Renal pelvis (tissue), 4 donors: ENCODE results near the gene CPD. TPM values are rescaled to one million over a fixed set of nuclear protein-coding genes. Genes with fewer than 3 reads are reported as not detected.
"Not testable (repeated sequence)": the region's sequence is repeated elsewhere in the genome, so short reads cannot be mapped to it uniquely, and the experiment has no call there.

Experiments used
- DNase-seq: peaks from one replicate; pipeline ENCODE4 v3.0.0-alpha.2; 2013
- polyA plus RNA-seq, 3 donors: library from polyadenylated mRNA; unstranded; fragments of 120-200 nt; gene quantifications; one replicate each; pipeline ENCODE4 v1.2.1, GENCODE V29; 2013; ENCODE audit not compliant: insufficient read length in 3 of 3

The CPD gene
- polyA plus RNA-seq, 3 donors: 86.8 to 91.6 (median 88.9) TPM

DNA sequence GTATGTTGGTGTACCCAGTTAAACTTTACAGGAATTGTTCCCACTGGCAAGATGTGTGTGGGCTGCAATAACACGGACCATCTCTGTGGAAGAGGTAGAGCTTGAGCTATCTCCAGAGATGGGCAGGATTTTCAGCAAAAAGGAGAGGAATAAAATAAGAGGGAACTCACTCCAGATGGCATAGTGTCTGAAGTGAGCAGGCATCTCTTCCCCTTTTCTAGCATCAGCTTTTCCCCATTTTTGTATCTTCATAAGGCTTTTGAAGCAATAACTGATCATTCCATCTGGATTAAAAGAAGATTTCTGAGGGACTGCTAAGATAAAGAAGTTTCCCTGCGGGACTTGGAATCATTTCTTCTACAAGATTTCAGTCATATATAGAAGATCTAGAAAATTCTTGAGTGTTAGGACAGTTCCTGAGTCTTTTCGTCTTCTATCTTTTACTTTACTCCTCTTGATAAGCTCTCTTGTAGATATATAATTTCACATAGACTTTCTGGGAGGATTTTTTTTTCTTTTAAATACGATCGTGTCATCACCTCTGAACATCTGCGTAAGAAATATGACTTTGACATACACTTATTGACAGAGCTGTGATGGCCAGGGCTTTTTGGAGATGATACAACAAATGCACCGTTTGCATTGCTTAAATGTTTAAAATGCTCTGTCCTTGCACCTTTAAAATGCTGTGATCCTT lies 2.1 kb downstream of the CPD start:
- no peak for DNase-seq

DNA sequence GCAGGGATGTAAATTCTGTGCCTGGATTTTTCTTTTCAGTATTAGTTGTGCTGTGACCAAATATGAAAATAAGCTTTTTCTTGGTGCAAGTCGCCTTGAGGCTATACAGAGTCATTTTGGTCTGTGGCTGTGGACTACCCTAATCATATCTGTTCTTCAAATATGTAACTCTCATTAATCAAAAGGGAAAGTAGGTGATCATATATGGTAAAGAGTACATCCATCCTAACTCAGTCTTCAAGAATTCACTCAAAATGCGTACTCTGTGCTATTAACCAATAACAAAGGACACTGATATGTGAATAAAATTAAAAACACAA lies 2.6 kb downstream of the CPD start:
- DNase-seq: no peak

DNA sequence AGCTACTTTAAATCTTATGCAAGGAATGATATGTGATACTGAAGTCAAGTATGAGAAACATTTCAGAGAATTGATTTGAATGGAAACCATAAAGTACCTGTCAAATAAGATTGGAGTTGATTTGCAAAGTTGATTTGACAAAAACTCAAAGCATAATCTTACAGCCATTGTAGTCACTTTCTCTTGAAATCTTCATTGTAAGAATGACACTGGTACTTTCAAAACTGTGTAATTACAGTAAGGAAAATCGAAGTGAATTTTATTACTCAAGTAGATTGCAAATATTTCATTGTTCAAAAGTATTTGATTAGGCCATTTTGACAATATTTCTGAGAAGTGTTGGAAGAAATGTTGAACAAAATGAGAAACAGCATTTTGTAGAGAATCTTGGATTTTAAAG lies 3.6 kb downstream of the CPD start:
- no peak for DNase-seq

DNA sequence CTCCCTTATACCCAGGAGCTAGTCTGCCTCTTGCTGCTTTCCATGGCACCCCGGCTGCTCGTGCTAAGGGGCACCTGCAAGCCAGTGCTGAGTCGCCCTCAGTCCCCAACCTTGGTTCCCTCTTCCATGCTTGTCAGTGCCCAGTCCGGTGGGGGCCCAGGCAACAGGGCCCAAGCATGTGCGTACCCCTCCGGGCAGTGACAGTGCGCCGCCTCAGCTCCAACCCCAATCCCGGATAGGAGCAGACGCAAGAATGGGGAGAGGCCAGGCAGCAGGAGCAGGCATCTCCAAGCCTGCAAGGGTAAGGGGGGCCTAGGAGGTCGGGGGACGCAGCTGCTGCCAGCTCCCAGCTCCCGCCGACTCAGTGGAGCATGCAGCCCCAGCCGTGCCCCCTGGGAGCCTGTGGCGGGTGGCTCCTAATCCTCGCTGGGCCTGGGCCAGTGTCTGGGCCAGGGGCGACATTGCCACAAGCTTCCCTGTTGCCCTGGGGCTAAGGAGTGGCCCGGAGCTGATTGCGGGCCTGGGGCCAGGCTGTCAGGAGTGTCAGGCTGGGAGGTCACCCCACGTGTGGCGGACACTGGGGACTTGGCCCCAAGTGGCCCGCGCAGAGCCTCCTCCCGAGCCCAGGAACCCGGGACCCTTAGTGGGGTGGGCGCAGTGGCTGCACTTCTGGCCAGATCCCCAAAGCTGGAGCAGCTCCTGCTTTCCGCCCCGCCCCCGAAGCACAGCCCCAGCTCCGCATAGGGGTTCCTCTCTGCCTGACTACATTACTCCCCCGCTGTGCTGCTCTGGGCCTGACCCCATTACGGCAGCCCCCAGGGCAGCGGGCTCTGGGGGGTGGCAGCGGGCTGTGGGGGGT lies 9.8 kb downstream of the CPD start:
- no peak for DNase-seq

DNA sequence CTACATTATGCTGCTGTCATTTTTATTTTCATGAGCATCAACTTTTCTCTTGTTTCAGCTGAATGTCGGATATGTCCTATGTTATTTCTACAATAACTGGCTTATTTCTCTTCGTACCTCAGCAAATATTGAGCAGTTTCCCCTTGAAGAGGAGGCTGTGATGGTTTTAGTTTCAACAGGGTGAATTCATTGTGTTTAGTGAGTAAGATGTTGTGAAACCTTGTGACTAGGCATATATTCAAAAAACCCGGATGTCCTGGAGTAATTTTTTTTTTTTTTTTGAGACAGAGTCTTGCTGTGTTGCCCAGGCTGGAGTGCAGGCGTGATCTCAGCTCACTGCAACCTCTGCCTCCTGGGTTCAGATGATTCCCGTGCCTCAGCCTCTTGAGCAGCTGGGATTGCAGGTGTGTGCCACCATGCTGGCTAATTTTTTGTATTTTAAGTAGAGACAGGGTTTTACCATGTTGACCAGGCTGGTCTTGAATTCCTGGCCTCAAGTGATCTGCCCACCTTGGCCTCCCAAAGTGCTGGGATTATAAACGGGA lies 11.1 kb downstream of the CPD start:
- DNase-seq: no peak

DNA sequence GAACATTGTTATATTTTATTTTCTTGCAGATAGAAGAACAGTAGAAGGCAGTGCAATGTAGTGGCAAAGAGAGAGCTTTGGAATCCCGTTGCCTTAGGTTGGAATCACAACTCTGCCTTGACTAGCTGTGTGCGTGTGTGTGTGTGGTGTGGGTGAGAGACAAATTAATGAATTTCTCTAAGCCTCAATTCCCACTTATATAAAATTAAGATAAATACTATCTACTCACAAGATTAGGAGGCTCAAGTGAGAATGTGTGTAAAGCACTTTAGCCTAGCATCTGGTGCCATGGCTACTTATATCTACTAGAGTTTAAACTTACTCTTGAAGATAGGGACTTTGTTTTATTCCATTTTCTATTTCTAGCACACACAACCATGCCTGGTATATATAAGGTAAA lies 12.8 kb downstream of the CPD start:
- DNase-seq: no peak

DNA sequence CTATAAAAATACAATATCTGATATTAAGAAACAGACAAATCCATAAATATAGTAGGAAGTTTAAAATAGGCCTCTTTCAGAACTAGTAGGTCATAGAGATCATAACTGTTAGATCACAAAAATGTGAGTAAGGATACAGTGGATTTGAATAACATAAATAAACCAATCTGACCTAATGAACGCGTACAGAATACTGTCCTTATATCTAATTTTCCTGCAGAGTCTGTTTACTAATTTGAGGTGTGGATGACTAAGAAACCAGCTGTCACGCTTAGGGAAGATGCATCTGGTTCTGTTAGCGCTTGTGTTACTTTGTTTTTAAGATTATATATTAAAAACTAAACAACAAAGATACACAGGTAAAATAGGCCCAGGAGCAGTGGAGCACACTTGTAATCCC lies 14.8 kb downstream of the CPD start:
- DNase-seq: no peak

DNA sequence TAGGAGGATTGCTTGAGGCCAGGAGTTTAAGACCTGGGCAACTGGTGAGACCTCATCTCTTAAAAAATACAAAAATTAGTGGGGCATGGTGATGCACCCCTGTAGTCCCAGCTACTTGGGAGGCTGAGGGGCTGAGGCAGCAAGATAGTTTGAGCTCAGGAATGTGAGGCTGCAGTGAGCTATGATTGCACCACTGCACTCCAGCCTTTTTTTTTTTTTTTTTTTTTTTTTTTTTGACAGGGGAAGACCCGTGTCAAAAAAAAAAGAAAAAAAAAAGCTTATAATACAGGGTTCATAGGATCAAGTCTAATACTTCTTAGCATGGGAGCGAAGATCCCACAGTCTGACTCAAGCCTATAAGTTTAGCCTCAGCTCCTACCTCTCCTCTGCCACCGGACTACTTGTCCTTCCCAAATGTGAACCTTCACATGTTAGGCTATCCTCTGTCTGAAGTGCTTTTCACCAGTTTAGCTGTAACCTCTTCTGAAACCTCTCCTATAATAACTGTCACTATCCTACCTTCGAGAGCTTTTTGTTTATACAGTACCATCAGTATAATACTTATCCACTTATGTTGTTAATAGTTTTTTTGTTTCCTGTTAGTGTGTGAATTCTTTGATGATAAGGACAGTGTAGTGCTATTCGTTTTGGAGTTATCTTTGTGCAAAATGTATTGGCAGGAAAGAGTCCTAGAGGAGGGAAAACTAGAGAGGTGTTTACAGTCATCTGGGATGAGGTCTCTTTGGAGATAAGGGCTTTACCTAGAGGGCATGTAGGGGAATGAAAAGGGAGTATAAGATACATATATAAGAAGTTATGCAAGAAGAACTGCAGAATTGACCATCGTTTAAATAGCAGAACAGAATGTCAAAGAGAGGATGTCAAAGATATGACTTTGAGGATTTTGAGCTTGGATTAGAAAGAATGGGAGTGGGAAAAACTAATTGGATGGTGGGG lies 15.5 kb downstream of the CPD start:
- no peak for DNase-seq

DNA sequence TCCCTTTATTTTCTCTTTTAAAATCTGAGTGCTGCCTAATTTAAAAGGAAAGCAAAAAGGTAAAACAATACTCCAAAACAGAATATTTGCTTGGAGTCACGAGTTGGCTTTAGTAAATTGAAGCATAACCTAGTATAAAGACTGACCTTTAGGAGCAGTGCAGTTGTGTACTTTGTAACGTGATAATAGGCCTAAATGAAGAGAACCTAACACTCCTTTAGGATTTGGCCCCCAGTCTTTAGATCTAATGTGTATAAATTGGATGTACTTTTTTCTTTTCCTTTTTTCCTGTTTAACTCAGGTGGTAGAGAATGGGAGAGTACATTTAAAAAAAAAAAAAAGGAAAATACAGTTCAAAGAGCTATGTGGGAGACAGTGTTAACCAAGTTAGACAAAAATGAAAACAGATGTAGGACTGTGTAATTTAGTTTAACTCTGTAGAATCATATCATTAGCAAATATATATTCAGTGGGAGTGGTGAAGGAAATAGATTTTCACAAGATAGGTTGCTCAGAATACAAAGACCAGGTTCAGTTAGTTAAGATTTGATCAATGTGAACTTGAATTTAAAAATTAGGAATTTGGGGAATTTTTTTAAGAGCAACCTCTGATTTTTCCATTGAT lies 16.8 kb downstream of the CPD start:
- no peak for DNase-seq

DNA sequence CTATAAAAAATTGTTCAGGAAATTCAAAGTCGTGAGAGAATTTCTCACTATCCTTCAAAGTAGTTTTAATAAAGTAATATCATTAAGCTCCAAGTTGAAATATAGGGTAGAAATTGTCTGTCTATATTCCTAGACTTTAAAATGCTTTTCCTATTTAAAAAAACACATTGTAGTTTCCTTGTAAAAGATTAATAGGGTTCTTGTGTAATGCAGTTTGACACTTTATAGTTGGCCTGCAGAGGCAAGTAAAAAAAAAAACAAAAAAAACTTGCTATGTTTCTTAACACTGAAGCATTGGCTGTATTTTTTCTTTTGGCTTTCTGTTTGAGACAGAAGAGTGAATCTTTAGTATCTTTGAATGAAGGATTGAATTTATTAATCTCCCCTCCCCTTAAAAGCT lies 17.4 kb downstream of the CPD start:
- no peak for DNase-seq

DNA sequence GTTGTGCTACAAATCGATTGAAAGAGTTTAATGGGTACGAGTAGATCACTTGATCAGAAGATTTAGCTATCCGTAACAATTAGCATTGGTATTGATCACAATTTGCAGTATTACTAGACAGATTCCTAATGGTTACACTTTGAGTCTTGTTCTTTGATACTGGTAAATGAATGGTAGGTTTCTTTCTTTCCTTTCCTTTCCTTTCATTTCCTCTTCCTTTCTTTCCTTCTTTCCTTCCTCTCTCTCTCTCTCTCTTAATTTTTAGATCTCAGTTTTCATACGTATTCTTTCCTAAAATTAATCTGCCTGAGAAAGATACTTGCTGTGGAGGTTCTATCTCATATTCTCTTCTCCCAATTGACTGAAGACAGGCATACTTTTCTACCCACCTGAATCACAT lies 17.9 kb downstream of the CPD start:
- DNase-seq: no peak

DNA sequence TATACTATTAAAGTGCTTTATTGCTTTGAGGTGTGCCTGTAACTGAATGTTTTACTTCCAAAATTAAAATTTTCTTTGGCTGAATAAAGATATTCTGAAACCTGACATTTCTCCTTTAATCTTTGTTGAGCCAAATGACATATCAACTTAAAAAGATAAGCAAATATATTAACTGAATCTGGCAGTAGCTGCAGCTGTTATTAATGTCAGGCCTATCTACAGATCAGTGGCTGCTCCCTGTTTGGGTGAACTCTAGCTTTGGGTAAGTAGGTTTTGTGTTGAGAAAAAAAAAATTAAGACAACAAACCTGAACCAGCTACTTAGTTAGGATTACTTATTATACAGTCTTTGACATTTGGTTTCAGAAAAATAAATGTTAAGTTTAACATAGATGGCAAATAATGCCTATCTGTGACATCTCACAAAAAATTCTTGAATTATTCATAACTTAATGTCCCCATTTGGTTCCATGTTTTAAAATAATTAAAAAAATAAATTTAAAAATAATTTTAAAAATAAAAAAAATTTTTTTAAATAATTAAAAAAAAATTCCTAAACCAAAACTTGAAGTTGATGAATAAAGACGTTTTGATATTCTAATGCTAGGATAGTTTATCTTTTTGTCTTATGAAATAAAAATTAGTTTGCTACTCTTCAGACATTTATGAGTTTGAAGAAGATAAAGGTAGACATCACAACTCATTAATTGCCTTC lies 19.8 kb downstream of the CPD start:
- DNase-seq: no peak

DNA sequence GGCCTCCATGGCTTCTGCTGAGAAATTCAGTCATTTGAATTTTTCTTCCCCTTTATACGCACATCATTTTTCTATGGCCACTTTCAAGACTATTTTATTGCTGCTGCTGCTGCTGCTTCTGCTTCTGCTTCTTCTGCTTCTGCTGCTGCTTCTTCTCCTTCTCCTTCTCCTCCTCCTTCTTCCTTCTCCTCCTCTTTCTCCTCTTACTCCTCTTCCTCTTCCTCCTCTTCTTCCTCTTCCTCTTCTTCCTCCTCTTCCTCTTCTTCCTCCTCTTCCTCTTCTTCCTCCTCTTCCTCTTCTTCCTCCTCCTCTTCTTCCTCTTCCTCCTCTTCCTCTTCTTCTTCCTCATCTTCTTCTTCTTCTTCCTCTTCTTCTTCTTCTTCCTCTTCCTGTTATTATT lies 22.4 kb downstream of the CPD start:
- DNase-seq: no peak

DNA sequence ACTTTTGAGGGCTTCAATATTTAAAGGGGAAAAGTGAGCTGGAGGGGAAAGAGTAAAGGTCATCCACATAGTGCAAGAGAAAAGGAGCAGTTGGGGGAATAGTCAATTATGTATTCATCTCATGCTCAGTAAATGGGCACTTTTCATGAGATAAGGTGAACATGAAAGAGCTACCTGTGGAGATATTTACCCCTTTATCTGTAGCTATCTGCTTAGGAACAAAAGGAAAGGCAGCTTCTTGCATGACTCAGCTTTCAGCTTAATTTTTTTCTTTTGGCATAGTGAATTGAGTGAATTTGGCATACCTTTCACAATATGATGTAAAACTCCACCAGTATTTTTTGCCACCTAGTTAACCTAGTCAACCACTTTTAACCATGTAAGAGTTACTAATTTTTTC lies 26.4 kb downstream of the CPD start:
- DNase-seq: no peak

DNA sequence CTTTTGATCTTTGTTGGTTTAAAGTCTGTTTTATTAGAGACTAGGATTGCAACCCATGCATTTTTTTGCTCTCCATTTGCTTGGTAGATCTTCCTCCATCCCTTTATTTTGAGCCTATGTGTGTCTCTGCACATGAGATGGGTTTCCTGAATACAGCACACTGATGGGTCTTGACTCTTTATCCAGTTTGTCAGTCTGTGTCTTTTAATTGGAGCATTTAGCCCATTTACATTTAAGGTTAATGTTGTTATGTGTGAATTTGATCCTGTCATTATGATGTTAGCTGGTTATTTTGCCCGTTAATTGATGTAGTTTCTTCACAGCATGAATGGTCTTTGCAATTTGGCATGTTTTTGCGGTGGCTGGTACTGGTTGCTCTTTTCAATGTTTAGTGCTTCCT lies 31.9 kb downstream of the CPD start:
- DNase-seq: not testable (repeated sequence)

DNA sequence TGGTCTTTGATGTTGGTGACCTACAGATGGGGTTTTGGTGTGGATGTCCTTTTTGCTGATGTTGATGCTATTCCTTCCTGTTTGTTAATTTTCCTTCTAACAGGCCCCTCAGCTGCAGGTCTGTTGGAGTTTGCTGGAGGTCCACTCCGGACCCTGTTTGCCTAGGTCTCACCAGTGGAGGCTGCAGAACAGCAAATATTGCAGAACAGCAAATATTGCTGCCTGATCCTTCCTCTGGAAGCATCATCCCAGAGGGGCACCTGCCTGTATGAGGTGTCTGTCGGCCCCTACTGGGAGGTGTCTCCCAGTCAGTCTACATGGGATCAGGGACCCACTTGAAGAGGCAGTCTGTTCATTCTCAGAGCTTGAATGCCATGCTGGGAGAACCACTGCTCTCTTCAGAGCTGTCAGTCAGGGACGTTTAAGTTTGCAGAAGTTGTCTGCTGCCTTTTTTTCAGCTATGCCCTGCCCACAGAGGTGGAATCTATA lies 33.3 kb downstream of the CPD start:
- not testable (repeated sequence) for DNase-seq

DNA sequence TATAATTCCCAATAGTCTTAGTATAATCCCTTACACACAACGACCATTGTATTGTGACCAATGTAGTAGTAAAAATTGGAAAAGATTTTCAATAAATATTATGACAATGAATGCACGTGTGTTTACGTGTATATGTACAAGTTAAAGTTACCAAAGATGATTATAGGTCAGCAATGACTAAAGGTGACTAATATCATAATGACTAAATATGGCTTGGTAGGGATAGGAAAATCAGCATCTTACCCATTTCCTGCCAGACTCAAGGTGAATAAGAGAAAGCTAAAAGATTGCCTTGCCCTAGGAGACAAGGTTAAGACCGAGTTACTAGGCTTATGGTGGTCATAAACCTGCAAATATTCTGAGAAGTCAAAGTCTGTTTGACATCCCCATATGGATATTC lies 34.4 kb downstream of the CPD start:
- DNase-seq: no peak

DNA sequence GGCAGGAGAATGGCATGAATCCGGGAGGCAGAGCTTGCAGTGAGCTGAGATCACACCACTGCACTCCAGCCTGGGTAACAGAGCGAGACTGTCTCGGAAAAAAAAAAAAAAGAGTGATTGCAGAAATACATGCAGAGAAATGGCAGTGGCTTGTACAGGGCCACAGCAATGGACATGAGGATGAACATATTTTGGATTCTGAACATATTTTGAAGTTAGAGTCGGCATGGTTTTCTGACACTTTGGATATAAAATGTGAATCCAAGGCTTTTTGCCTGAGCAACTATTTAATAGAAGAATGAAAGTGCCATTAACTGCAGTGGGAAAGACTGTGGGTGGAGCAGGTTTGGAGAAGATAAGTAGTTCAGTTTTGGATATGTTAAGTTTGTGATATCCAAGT lies 35.8 kb downstream of the CPD start:
- DNase-seq: no peak

DNA sequence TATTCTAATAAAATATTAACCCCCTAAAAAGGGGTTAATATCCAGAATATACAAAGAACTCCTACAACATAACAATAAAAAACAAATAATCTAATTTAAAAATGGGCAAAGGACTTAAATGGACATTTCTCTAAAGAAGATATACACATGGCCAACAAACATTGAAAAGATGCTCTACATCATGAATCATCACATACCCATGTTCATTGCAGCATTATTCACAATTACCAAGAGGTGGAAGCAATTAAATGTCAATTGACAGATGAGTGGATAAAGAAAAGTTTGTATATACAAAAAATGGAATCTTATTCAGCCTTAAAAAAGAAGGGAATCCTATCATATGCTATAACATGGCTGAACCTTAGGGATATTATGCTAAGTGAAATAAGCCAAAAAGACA lies 36.8 kb downstream of the CPD start:
- no peak for DNase-seq

DNA sequence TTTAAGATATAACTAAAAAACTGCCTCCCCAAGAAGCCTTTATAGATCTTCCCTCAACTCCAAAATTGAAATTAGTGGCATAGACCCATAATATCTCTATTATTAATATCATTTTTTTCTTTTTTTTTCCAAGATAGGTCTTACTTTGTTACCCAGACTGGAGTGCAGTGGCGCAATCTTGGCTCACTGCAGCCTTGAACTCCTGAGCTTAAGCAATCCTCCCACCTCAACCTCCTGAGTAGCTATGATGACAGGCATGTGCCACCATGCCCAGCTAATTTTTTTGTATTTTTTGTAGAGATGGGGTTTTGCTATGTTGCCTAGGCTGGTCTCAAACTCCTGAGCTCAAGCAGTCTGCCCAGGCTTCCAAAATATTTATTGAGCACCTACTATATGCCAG lies 39.3 kb downstream of the CPD start:
- DNase-seq: not testable (repeated sequence)

DNA sequence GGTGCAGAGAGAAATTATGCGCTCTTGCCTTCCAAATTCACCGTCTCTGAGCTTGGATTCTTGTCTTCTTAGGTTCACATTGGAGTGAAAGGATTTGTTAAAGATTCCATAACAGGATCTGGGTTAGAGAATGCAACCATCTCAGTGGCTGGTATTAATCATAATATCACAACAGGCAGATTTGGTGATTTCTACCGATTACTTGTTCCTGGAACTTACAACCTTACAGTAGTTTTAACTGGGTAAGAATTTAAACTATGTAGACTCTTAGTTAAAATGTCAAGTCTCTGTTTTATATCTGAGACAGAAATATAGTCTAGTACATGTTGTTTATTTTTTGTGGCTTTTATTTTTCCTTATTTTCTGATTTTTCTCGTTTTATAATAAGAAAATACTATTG lies 42.9 kb downstream of the CPD start:
- no peak for DNase-seq
